Measurements from ENCODE around the gene DNAJA2.

The DNAJA2 gene

DNA sequence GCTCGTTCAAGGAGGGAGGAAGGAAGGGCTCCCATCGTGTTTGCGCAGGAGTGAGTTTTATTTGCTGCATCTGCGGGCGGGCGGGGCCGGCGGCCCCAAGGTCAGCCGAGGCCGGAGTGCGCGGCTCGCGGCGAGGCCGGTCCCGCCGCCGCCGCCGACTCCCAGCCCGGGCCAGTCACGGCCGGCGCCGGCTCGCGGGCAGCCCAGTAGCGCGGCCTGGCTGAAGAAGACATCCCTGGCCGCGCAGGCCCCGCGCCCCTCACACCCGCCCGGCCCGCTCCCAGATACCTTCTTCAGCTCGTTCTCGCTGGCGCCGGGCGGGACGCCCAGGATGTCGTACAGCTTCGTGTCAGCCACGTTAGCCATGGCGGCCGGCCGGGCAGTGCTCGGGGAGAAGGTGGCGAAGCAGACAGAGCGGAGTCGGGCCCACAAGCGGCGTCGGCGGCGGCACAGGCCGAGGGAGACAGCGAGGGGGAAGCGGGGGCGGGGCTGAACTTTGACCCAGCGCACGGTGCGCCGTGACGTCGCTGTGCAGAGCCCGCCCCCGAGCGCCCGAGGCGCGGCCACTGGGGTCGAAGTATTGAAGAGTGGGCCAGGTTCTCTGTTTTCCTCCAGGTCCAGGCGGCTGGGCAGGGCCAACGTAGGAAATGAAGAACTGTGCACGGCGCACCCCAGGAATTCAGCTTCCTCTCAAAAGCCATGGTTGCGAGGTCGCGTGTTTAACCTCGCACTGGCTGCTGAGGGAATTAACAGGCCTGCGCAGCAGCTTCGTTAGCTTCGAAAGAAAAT is at the start of gene DNAJA2:
TSS of gene DNAJA2 (minus strand) at position 468 of the 789 bp plus-strand sequence. CDS start at position 366, 102 bp downstream.
- Histone ChIP-seq H3K4me3 (peak within 1 kb of the TSS; percentile 99), H3K27ac (peak within 1 kb of the TSS; percentile 89 to 96)
- peak; percentile 92 for DNase-seq (ENCODE audit: low spot score)
- TF ChIP-seq, protein P1, sequence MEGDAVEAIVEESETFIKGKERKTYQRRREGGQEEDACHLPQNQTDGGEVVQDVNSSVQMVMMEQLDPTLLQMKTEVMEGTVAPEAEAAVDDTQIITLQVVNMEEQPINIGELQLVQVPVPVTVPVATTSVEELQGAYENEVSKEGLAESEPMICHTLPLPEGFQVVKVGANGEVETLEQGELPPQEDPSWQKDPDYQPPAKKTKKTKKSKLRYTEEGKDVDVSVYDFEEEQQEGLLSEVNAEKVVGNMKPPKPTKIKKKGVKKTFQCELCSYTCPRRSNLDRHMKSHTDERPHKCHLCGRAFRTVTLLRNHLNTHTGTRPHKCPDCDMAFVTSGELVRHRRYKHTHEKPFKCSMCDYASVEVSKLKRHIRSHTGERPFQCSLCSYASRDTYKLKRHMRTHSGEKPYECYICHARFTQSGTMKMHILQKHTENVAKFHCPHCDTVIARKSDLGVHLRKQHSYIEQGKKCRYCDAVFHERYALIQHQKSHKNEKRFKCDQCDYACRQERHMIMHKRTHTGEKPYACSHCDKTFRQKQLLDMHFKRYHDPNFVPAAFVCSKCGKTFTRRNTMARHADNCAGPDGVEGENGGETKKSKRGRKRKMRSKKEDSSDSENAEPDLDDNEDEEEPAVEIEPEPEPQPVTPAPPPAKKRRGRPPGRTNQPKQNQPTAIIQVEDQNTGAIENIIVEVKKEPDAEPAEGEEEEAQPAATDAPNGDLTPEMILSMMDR (IDR thresholded peaks at IDR 0.05), result no peak

DNA sequence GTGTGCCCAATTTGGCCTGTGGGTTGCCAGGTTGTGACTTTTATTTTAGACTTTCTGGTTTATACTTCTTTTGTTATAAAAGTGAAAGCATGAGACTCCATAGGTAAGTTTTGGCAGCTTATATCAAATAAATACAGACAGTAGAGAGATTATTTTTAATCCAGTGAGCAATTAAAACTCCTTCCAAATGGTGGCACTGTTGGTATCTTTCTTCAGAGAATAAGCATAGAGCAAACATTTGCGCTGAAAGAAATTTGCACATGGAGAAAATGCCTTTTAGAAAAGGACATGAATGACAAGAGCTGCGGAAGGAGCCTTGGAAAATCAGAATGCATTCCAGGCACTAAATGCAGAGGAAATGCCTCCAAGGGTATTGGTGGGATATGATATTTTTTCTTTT is 46.1 kb upstream of the DNAJA2 start:
- Histone ChIP-seq H3K27ac (no peak overlapping the region), H3K4me3 (no peak overlapping the region)
- TF ChIP-seq, protein P1 (IDR thresholded peaks at IDR 0.05), result no peak
- no peak for DNase-seq (ENCODE audit: low spot score)

DNA sequence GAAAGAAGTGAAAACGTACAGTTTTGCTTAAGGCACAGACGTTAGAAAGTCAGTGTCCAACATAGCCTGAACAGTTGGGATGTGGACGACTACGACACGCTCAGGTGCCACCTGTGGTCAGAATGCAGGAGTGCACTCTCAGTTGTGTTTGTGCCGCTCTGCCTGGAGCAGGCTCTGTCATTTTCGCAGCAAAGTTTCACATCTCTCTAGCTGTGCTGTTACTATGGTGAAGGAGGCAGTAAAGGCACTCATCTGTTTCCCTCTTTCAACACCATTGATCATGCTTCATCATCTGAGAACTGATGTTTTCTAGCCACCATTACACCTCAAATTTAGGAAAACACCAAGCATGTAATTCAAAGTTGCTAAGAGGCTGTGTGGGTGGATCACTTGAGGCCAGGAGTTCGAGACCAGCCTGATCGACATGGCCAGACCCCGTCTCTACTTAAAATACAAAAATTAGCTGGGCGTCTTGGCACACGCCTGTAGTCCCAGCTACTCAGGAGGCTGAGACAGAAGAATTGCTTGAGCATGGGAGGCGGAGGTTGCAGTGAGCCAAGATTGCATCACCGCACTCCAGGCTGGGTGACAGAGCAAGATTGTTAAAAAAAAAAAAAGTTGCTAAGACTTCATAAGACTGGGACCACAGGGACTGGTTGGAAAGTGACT is 44.9 kb upstream of the DNAJA2 start:
- TF ChIP-seq, protein P1 (IDR thresholded peaks at IDR 0.05), result no peak
- Histone ChIP-seq H3K27ac (no peak overlapping the region), H3K4me3 (no peak overlapping the region)
- no peak for DNase-seq (ENCODE audit: low spot score)

DNA sequence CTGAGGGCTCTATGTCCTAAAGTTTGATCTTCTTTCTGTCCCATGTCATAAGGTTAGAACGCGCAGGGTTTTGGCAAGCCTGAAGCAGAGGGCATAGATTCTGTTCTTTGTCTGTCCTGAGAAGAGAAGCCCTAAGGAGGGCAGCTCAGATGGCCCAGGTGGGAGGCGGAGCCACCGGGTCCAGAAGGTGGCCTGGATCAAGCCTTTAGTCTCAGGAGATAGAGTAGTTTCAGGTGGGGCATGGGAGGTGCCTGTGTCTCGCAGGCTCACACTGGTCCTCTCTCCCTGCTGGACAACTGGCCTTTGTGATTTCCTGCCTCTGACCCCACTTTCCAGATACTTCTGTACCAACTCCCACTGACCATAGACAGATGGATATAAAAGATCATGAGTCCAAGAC is 44.2 kb upstream of the DNAJA2 start:
- H3K27ac ChIP-seq, result no peak overlapping the region
- H3K4me3 ChIP-seq, result no peak overlapping the region
- TF ChIP-seq, protein P1 (IDR thresholded peaks at IDR 0.05), result no peak
- DNase-seq (ENCODE audit: low spot score), result no peak

DNA sequence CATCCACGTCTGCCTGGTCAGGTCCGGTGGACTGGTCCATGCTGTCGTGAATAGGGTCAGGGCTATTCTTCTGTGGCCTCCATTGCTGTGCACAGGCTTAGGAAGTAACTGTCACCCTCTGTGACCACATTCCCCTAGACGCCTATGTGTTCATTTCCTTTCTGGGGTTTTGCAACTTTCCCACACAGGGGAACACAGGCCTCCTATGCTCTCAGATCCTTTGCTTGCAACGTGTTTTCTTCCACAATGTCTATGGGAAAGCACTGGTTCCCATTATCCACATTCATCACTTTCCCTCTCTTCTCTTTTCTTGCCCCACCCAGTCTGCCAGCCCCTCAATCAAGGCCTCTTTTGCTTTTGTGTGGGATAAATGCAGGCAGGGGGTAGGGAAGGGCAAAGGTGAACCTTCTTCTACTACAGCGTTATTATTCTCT is 43.2 kb upstream of the DNAJA2 start:
- DNase-seq (ENCODE audit: low spot score), result no peak
- Histone ChIP-seq H3K27ac (no peak overlapping the region), H3K4me3 (no peak overlapping the region)
- TF ChIP-seq, protein P1 (IDR thresholded peaks at IDR 0.05), result no peak

DNA sequence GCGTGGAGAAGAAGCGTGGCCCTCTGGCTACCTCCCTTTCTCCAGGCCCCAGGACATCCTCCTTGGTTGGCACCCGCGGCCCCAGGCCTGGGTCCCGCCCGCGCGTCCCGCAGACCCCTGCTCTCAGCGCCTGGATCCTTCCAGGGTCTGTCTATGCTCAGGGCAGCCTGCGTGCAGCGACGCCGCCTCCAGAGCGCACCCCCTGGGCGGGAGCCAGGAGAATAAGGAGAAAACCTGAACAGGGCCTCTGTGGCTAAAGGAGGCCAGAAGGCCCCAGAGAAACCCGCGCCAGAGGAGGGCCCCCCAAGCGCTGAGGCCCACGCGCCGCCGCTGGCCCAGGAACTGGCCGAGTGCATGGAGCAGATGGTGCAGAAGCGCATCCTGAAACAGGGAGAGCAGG is 40.4 kb upstream of the DNAJA2 start:
- no peak overlapping the region for H3K27ac ChIP-seq
- TF ChIP-seq, protein P1 (IDR thresholded peaks at IDR 0.05), result no peak
- no peak overlapping the region for H3K4me3 ChIP-seq
- DNase-seq (ENCODE audit: low spot score), result no peak

Data from coronary artery (tissue), 2 donors.